Measurements from ENCODE around the gene C12orf76. TPM values are rescaled to one million over a fixed set of nuclear protein-coding genes. Genes with fewer than 3 reads are reported as not detected.

Gene C12orf76
- total and polyA plus RNA-seq, 2 of the 13 experiments (the other 11 are each of a cell fraction or from before 2014, with no cell fraction given), result 15.8 to 38.4 TPM

DNA sequence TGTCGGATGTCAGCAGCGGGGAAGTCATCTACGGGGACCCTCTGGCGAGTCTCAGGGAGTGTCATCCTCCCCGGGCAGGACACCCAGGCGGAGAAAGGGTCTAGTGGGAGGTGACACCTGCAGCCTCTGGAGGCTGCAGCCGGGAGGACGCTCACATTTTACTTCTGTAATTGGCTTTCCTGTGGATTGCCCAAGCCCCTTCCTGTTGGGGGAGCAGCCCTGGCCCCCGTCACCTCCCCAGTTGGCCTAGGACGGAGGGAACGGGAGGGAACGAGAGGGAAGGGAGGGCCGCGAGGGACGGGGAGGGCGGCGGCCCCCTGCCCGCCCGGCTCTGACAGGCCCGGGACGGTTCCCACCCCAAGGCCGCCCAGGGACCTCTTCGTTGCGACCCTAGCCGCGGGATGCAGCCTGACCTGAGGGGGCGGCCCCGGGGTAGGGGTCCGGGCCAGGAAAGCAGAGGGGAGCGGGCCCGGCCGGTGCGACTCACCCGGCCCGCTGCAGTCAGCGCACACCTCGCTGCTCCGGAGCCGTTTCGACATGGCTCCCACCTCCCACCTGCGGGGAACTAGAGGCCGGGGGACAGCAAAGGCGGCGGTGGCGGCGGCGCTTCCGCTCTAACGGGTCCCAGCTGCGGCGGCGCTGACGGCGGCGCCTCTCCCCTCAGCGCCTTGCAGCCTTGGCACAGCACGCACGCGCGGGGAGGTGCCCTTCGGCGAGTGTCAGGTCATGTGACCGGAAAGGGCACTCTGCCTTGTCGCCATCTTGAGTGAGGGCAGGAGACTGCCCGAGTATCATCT, 52.4 kb downstream of the C12orf76 start, which contains the start of gene GIT2 (continued):
- TF ChIP-seq ZZZ3 (CRISPR knock-in tag; IDR thresholded peaks at IDR 0.05; ENCODE audit: borderline replicate concordance) (peak; percentile 72), NFKBIZ (CRISPR knock-in tag; IDR thresholded peaks at IDR 0.05) (no peak), HDAC1 (CRISPR knock-in tag; IDR thresholded peaks at IDR 0.05) (peak; percentile 66; the same call in 1 of the 2 replicates), FOXJ3 (CRISPR knock-in tag; IDR thresholded peaks at IDR 0.05; ENCODE audit: borderline replicate concordance) (no peak), FOXP1 (IDR thresholded peaks at IDR 0.05) (no peak), FOXP1 (CRISPR knock-in tag; IDR thresholded peaks at IDR 0.05) (no peak), FOSL2 (CRISPR knock-in tag; IDR thresholded peaks at IDR 0.05) (no peak; the same call in 1 of the 2 replicates), TBX2 (CRISPR knock-in tag; IDR thresholded peaks at IDR 0.05; ENCODE audit: borderline replicate concordance) (peak; percentile 50; the same call in 1 of the 2 replicates), RFXAP (CRISPR knock-in tag; IDR thresholded peaks at IDR 0.05; ENCODE audit: borderline replicate concordance) (0 out of 2 replicates have a peak, but pooled peaks have one; percentile 60), ISX (CRISPR knock-in tag; conservative IDR thresholded peaks at IDR 0.05) (no peak), NBN (conservative IDR thresholded peaks at IDR 0.05) (no peak), ZNF790 (CRISPR knock-in tag; IDR thresholded peaks at IDR 0.05; ENCODE audit: borderline replicate concordance) (no peak), TRIM24 (CRISPR knock-in tag; IDR thresholded peaks at IDR 0.05) (no peak), BCL6 (CRISPR knock-in tag; IDR thresholded peaks at IDR 0.05) (peak; percentile 34; the same call in 1 of the 2 replicates), ZNF768 (CRISPR knock-in tag; IDR thresholded peaks at IDR 0.05) (peak; percentile 52; the same call in 1 of the 2 replicates), ZNF260 (CRISPR knock-in tag; IDR thresholded peaks at IDR 0.05; ENCODE audit: borderline replicate concordance, low read depth) (no peak), ZNF329 (CRISPR knock-in tag; IDR thresholded peaks at IDR 0.05; ENCODE audit: low read depth) (no peak), HNRNPL (IDR thresholded peaks at IDR 0.05; ENCODE audit: low read depth, low read length) (no peak), TOPORS (CRISPR knock-in tag; IDR thresholded peaks at IDR 0.05) (no peak), NKX3-1 (CRISPR knock-in tag; IDR thresholded peaks at IDR 0.05) (no peak), KDM3A (CRISPR knock-in tag; IDR thresholded peaks at IDR 0.05; ENCODE audit: low read depth) (peak; percentile 44; the same call in 1 of the 2 replicates), CCAR2 (optimal IDR thresholded peaks at IDR 0.05; ENCODE audit: low read depth, low read length) (no peak)
- TF ChIP-seq, protein P1, sequence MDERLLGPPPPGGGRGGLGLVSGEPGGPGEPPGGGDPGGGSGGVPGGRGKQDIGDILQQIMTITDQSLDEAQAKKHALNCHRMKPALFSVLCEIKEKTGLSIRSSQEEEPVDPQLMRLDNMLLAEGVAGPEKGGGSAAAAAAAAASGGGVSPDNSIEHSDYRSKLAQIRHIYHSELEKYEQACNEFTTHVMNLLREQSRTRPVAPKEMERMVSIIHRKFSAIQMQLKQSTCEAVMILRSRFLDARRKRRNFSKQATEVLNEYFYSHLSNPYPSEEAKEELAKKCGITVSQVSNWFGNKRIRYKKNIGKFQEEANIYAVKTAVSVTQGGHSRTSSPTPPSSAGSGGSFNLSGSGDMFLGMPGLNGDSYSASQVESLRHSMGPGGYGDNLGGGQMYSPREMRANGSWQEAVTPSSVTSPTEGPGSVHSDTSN (CRISPR knock-in tag; IDR thresholded peaks at IDR 0.05), result no peak
- TF ChIP-seq, protein P2, sequence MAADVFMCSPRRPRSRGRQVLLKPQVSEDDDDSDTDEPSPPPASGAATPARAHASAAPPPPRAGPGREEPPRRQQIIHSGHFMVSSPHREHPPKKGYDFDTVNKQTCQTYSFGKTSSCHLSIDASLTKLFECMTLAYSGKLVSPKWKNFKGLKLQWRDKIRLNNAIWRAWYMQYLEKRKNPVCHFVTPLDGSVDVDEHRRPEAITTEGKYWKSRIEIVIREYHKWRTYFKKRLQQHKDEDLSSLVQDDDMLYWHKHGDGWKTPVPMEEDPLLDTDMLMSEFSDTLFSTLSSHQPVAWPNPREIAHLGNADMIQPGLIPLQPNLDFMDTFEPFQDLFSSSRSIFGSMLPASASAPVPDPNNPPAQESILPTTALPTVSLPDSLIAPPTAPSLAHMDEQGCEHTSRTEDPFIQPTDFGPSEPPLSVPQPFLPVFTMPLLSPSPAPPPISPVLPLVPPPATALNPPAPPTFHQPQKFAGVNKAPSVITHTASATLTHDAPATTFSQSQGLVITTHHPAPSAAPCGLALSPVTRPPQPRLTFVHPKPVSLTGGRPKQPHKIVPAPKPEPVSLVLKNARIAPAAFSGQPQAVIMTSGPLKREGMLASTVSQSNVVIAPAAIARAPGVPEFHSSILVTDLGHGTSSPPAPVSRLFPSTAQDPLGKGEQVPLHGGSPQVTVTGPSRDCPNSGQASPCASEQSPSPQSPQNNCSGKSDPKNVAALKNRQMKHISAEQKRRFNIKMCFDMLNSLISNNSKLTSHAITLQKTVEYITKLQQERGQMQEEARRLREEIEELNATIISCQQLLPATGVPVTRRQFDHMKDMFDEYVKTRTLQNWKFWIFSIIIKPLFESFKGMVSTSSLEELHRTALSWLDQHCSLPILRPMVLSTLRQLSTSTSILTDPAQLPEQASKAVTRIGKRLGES (CRISPR knock-in tag; IDR thresholded peaks at IDR 0.05; ENCODE audit: borderline replicate concordance), result no peak
- TF ChIP-seq, protein P3, sequence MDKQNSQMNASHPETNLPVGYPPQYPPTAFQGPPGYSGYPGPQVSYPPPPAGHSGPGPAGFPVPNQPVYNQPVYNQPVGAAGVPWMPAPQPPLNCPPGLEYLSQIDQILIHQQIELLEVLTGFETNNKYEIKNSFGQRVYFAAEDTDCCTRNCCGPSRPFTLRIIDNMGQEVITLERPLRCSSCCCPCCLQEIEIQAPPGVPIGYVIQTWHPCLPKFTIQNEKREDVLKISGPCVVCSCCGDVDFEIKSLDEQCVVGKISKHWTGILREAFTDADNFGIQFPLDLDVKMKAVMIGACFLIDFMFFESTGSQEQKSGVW (CRISPR knock-in tag; IDR thresholded peaks at IDR 0.05; ENCODE audit: borderline replicate concordance), result no peak
- TF ChIP-seq, protein P4, sequence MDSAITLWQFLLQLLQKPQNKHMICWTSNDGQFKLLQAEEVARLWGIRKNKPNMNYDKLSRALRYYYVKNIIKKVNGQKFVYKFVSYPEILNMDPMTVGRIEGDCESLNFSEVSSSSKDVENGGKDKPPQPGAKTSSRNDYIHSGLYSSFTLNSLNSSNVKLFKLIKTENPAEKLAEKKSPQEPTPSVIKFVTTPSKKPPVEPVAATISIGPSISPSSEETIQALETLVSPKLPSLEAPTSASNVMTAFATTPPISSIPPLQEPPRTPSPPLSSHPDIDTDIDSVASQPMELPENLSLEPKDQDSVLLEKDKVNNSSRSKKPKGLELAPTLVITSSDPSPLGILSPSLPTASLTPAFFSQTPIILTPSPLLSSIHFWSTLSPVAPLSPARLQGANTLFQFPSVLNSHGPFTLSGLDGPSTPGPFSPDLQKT (CRISPR knock-in tag; IDR thresholded peaks at IDR 0.05; ENCODE audit: borderline replicate concordance), result no peak

Data from HepG2 (cell line).